Glutamatergic neuron (in vitro differentiated cells): Measurements from ENCODE around the gene MUC6. TPM values are rescaled to one million over a fixed set of nuclear protein-coding genes. Genes with fewer than 3 reads are reported as not detected.

Experiments
- DNase-seq: peaks from one replicate; pipeline ENCODE4 v3.0.0; 2022
- H3K27ac Mint-ChIP-seq: one replicate; pipeline ENCODE4 v1.8.0; 2020; ENCODE audit warnings: mild to moderate bottlenecking, mixed read lengths, inconsistent platforms; ENCODE audit not compliant: unreplicated experiment
- H3K27me3 Mint-ChIP-seq: one replicate; pipeline ENCODE4 v1.8.0; 2020; ENCODE audit warnings: mild to moderate bottlenecking, moderate library complexity, mixed read lengths, inconsistent platforms; ENCODE audit not compliant: unreplicated experiment
- H3K36me3 Mint-ChIP-seq: one replicate; pipeline ENCODE4 v1.8.0; 2020; ENCODE audit warnings: mild to moderate bottlenecking, mixed read lengths, inconsistent platforms; ENCODE audit not compliant: unreplicated experiment
- H3K4me1 Mint-ChIP-seq: one replicate; pipeline ENCODE4 v1.8.0; 2020; ENCODE audit warnings: mild to moderate bottlenecking, low read depth, mixed read lengths, inconsistent platforms; ENCODE audit not compliant: unreplicated experiment
- H3K4me3 Mint-ChIP-seq: one replicate; pipeline ENCODE4 v1.8.0; 2020; ENCODE audit warnings: mild to moderate bottlenecking, mixed read lengths, inconsistent platforms; ENCODE audit not compliant: unreplicated experiment
- H3K9me3 Mint-ChIP-seq: one replicate; pipeline ENCODE4 v1.8.0; 2020; ENCODE audit warnings: mild to moderate bottlenecking, moderate library complexity, mixed read lengths, inconsistent platforms; ENCODE audit not compliant: unreplicated experiment
- CTCF ChIP-seq: fragments of 200-600 bp; sonication (generic); IDR thresholded peaks from one replicate; pipeline ENCODE4 v1.5.0; 2021; ENCODE audit not compliant: partially characterized antibody, unreplicated experiment
- total RNA-seq: library from RNA; stranded (reverse); fragmentation: NEBNext Ultra II Directional; extraction: Animal tissue kit (Norgen Biotek cat#: 25700); gene quantifications from one replicate; pipeline ENCODE4 v1.2.1, GENCODE V29; 2021; ENCODE audit not compliant: unreplicated experiment

The MUC6 gene
- total RNA-seq, 1 donor from 2014 or later, result not detected

GRCh38 chr11:986270-986951 is 50.1 kb downstream of the MUC6 start:
- no peak for TF ChIP-seq CTCF
- peaks cover 8% of the 10 kb centered on the region for H3K9me3 Mint-ChIP-seq
- no peak for DNase-seq
- no peaks in the 10 kb centered on the region for H3K36me3 Mint-ChIP-seq
- no peaks in the 10 kb centered on the region for H3K4me1 Mint-ChIP-seq
- no peak overlapping the region for H3K27ac Mint-ChIP-seq
- peaks cover 11% of the 10 kb centered on the region for H3K27me3 Mint-ChIP-seq
- no peak overlapping the region for H3K4me3 Mint-ChIP-seq

GRCh38 chr11:985848-986247 is 50.7 kb downstream of the MUC6 start:
- TF ChIP-seq CTCF, result no peak
- no peak for DNase-seq
- Mint-ChIP-seq H3K27me3 (peaks cover 10% of the 10 kb centered on the region), H3K36me3 (no peaks in the 10 kb centered on the region), H3K4me1 (peaks cover 3% of the 10 kb centered on the region), H3K27ac (no peak overlapping the region), H3K4me3 (no peak overlapping the region), H3K9me3 (peaks cover 5% of the 10 kb centered on the region)

GRCh38 chr11:985406-985805 is 51.1 kb downstream of the MUC6 start:
- Mint-ChIP-seq H3K4me1 (peaks cover 6% of the 10 kb centered on the region), H3K4me3 (no peak overlapping the region), H3K36me3 (no peaks in the 10 kb centered on the region), H3K27ac (no peak overlapping the region), H3K27me3 (peaks cover 11% of the 10 kb centered on the region), H3K9me3 (peaks cover 5% of the 10 kb centered on the region)
- no peak for TF ChIP-seq CTCF
- DNase-seq, result no peak

DNA sequence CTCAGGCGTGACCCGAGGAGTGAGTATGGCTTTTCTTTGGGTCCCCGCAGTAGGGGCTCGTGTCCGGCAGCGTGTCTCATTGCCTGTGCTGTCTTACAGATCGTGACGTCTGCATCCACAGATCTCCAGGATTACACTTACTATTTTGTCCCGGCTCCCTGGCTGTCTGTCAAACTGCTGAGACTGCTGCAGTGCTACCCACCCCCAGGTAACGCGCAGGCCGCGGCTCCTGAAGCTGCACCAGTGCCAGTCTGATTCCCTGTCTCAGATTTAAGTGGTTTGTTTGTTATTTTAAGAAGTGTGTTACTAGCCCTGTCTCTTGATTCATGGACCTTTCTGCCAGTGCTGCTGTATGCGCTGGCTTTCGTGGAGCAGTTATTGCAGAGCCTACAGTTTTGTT is 52.0 kb downstream of the MUC6 start:
- H3K27me3 Mint-ChIP-seq, result peaks cover 11% of the 10 kb centered on the region
- no peak overlapping the region for H3K27ac Mint-ChIP-seq
- no peaks in the 10 kb centered on the region for H3K36me3 Mint-ChIP-seq
- H3K4me1 Mint-ChIP-seq, result peaks cover 6% of the 10 kb centered on the region
- TF ChIP-seq CTCF, result no peak
- no peak overlapping the region for H3K4me3 Mint-ChIP-seq
- H3K9me3 Mint-ChIP-seq, result peaks cover 5% of the 10 kb centered on the region
- no peak for DNase-seq

GRCh38 chr11:981764-982163 is 54.8 kb downstream of the MUC6 start:
- Mint-ChIP-seq H3K4me3 (no peak overlapping the region), H3K9me3 (peaks cover 7% of the 10 kb centered on the region), H3K36me3 (no peaks in the 10 kb centered on the region), H3K27ac (no peak overlapping the region), H3K27me3 (peaks cover 7% of the 10 kb centered on the region), H3K4me1 (peaks cover 15% of the 10 kb centered on the region)
- TF ChIP-seq CTCF, result no peak
- DNase-seq, result no peak
